ENCODE measurements around the gene PCMTD2.
A peak's percentile ranks its signal among the peaks of the same experiment; 100 is the strongest.

The PCMTD2 gene

GRCh38 chr20:64246616-64247306 lies 8.8 kb upstream of the PCMTD2 start:
- Histone ChIP-seq H3K9ac (no peak overlapping the region; a peak in 1 of 22 replicates), H3K27ac (no peak overlapping the region), H4K20me1 (peaks cover 0 to 6% (median 0%) of the 10 kb centered on the region in 11 experiments; a peak in 1 of 22 replicates), H3K36me3 (no peaks in the 10 kb centered on the region), H3K4me1 (peaks cover 0 to 22% (median 11%) of the 10 kb centered on the region in 10 experiments; a peak in 13 of 20 replicates), H3K27me3 (0 out of 22 replicates have a peak, but pooled peaks cover 0 to 6% (median 0%) of the 10 kb centered on the region in 11 experiments), H3K4me2 (no peak overlapping the region), H3K4me3 (no peak overlapping the region), H3K9me3 (replicated peaks in 1 of 11) (no peaks in the 10 kb centered on the region)
- TF ChIP-seq Cebpa-rat (IDR thresholded peaks at IDR 0.05) = no peak

GRCh38 chr20:64247307-64247618 lies 8.3 kb upstream of the PCMTD2 start:
- Histone ChIP-seq H3K4me3 (no peak overlapping the region), H3K27me3 (0 out of 22 replicates have a peak, but pooled peaks cover 0 to 6% (median 0%) of the 10 kb centered on the region in 11 experiments), H3K36me3 (no peaks in the 10 kb centered on the region), H3K4me1 (peaks cover 0 to 18% (median 11%) of the 10 kb centered on the region in 10 experiments; a peak in 13 of 20 replicates), H3K9me3 (replicated peaks in 1 of 11) (no peaks in the 10 kb centered on the region), H4K20me1 (peaks cover 0 to 6% (median 0%) of the 10 kb centered on the region in 11 experiments; a peak in 1 of 22 replicates), H3K9ac (no peak overlapping the region), H3K4me2 (no peak overlapping the region), H3K27ac (no peak overlapping the region)
- no peak for TF ChIP-seq Cebpa-rat (IDR thresholded peaks at IDR 0.05)

GRCh38 chr20:64247970-64248841 lies 7.3 kb upstream of the PCMTD2 start:
- H3K9me3 ChIP-seq (replicated peaks in 1 of 11) = no peaks in the 10 kb centered on the region
- peaks cover 0 to 6% (median 0%) of the 10 kb centered on the region in 11 experiments; a peak in 1 of 22 replicates for H4K20me1 ChIP-seq
- TF ChIP-seq Cebpa-rat (IDR thresholded peaks at IDR 0.05) = no peak
- H3K4me1 ChIP-seq = peaks cover 4 to 21% (median 11%) of the 10 kb centered on the region in 10 experiments; a peak in 14 of 20 replicates
- no peaks in the 10 kb centered on the region for H3K36me3 ChIP-seq
- no peak overlapping the region for H3K27ac ChIP-seq
- H3K4me3 ChIP-seq = no peak overlapping the region
- H3K9ac ChIP-seq = no peak overlapping the region
- H3K27me3 ChIP-seq = 0 out of 22 replicates have a peak, but pooled peaks cover 0 to 6% (median 0%) of the 10 kb centered on the region in 11 experiments
- H3K4me2 ChIP-seq = no peak overlapping the region

- Histone ChIP-seq H3K4me2 (no peak overlapping the region), H3K27ac (no peak overlapping the region), H3K4me3 (no peak overlapping the region), H3K9ac (no peak overlapping the region), H3K4me1 (peaks cover 8 to 18% (median 9%) of the 10 kb centered on the region in 10 experiments; a peak in 18 of 20 replicates), H3K36me3 (no peaks in the 10 kb centered on the region), H4K20me1 (peaks cover 0 to 6% (median 0%) of the 10 kb centered on the region in 11 experiments; a peak in 1 of 22 replicates), H3K9me3 (replicated peaks in 1 of 11) (no peaks in the 10 kb centered on the region), H3K27me3 (0 out of 22 replicates have a peak, but pooled peaks cover 0 to 6% (median 0%) of the 10 kb centered on the region in 11 experiments)
- 0 out of 22 replicates have a peak, but pooled peaks of 2 of the 11 experiments have one; percentile 12 to 45 for TF ChIP-seq Cebpa-rat (IDR thresholded peaks at IDR 0.05)
These were observed 5.5 kb upstream of the PCMTD2 start for GRCh38 chr20:64250027-64250426.

GRCh38 chr20:64253000-64253383 lies 2.6 kb upstream of the PCMTD2 start:
- Histone ChIP-seq H3K27me3 (no peaks in the 10 kb centered on the region), H3K4me2 (peak overlapping the region in 2 of 11 experiments; percentile 12 to 38; a peak in 3 of 22 replicates), H3K36me3 (no peaks in the 10 kb centered on the region), H3K4me3 (no peak overlapping the region), H3K9ac (no peak overlapping the region), H4K20me1 (peaks cover 0 to 5% (median 0%) of the 10 kb centered on the region in 11 experiments; a peak in 4 of 22 replicates), H3K4me1 (peaks cover 22 to 32% (median 26%) of the 10 kb centered on the region in 10 experiments), H3K27ac (no peak overlapping the region), H3K9me3 (replicated peaks in 1 of 11) (no peaks in the 10 kb centered on the region)
- no peak for TF ChIP-seq Cebpa-rat (IDR thresholded peaks at IDR 0.05)

GRCh38 chr20:64253443-64253842 lies 2.1 kb upstream of the PCMTD2 start:
- Histone ChIP-seq H3K9ac (no peak overlapping the region), H3K4me1 (peaks cover 22 to 36% (median 29%) of the 10 kb centered on the region in 10 experiments), H4K20me1 (peaks cover 0 to 7% (median 0%) of the 10 kb centered on the region in 11 experiments; a peak in 4 of 22 replicates), H3K27ac (no peak overlapping the region), H3K4me2 (no peak overlapping the region), H3K36me3 (no peaks in the 10 kb centered on the region), H3K27me3 (no peaks in the 10 kb centered on the region), H3K4me3 (no peak overlapping the region), H3K9me3 (replicated peaks in 1 of 11) (no peaks in the 10 kb centered on the region)
- TF ChIP-seq Cebpa-rat (IDR thresholded peaks at IDR 0.05) = no peak

- no peak for TF ChIP-seq Cebpa-rat (IDR thresholded peaks at IDR 0.05)
- no peak overlapping the region for H3K27ac ChIP-seq
- H4K20me1 ChIP-seq = peaks cover 0 to 7% (median 0%) of the 10 kb centered on the region in 11 experiments; a peak in 4 of 22 replicates
These were observed 1.4 kb upstream of the PCMTD2 start for GRCh38 chr20:64254156-64254555.

GRCh38 chr20:64254571-64255360 lies 782 bp upstream of the PCMTD2 start:
- Histone ChIP-seq H3K4me1 (peaks cover 22 to 36% (median 29%) of the 10 kb centered on the region in 10 experiments), H3K9ac (peak overlapping the region; percentile 83 to 92 (median 89)), H3K4me3 (peak overlapping the region; percentile 69 to 82 (median 74)), H3K27ac (peak overlapping the region; percentile 81 to 95 (median 88)), H3K9me3 (replicated peaks in 1 of 11) (no peaks in the 10 kb centered on the region), H3K4me2 (peak overlapping the region; percentile 81 to 98 (median 92)), H3K36me3 (peaks cover 0 to under 1% (median 0%) of the 10 kb centered on the region in 11 experiments; a peak in 1 of 22 replicates), H3K27me3 (no peaks in the 10 kb centered on the region), H4K20me1 (peaks cover 0 to 7% (median 0%) of the 10 kb centered on the region in 11 experiments; a peak in 4 of 22 replicates)
- no peak for TF ChIP-seq Cebpa-rat (IDR thresholded peaks at IDR 0.05)

More at GRCh38 chr20:64254156-64254555, 1.4 kb upstream of the PCMTD2 start:
- Histone ChIP-seq H3K36me3 (no peaks in the 10 kb centered on the region), H3K4me1 (peaks cover 22 to 36% (median 29%) of the 10 kb centered on the region in 10 experiments), H3K9ac (no peak overlapping the region), H3K27me3 (no peaks in the 10 kb centered on the region), H3K4me2 (peak overlapping the region in 2 of 11 experiments; percentile 90 to 98; a peak in 2 of 22 replicates), H3K4me3 (no peak overlapping the region), H3K9me3 (replicated peaks in 1 of 11) (no peaks in the 10 kb centered on the region)
